AG04450 (cell line): ENCODE data around the gene MAP2K2. TPM values are rescaled to one million over a fixed set of nuclear protein-coding genes. Genes with fewer than 3 reads are reported as not detected.

Source experiments
- CTCF ChIA-PET: fragments of 300-600, 350-600 bp; formaldehyde crosslinking; extraction: SDS; loops from one replicate; lab custom pipeline; 2022; ENCODE audit warnings: antibody characterized with exemption, inconsistent platforms; lab: Charles Lee
- POLR2A ChIA-PET: fragments of 350-600 bp; formaldehyde crosslinking; extraction: SDS; loops from one replicate; lab custom pipeline; 2021; ENCODE audit warnings: antibody characterized with exemption, inconsistent platforms; lab: Yijun Ruan, JAX
- DNase-seq: peaks from one replicate; pipeline ENCODE4 v3.0.0-alpha.2; 2011; ENCODE audit warnings: low read depth, low spot score
- H3K27ac ChIP-seq: one replicate; pipeline ENCODE4 v1.5.1; 2012; ENCODE audit warnings: low read depth, low read length, control low read depth
- H3K27me3 ChIP-seq: one replicate; pipeline ENCODE4 v1.6.0; 2012; ENCODE audit warnings: low read length; ENCODE audit not compliant: control insufficient read depth, insufficient read depth
- H3K4me3 ChIP-seq: 2 replicates; pipeline ENCODE4 v1.5.1; 2011; ENCODE audit warnings: mild to moderate bottlenecking, low read depth, low read length, control low read depth
- H3K9me3 ChIP-seq: 2 replicates; pipeline ENCODE4 v1.5.1; 2012; ENCODE audit warnings: low read length; ENCODE audit not compliant: control insufficient read depth, insufficient read depth
- polyA minus RNA-seq: library from RNA; depleted of rRNA, polyadenylated mRNA; stranded (reverse); fragments of >200 nt; gene quantifications from 2 replicates; pipeline ENCODE4 v1.2.3, GENCODE V29; 2011; rRNA and poly(A)+ RNA removed
- polyA plus RNA-seq: library from polyadenylated mRNA; depleted of rRNA; stranded (reverse); fragments of >200 nt; gene quantifications from 2 replicates; pipeline ENCODE4 v1.2.3, GENCODE V29; 2011; rRNA removed
- TF ChIP-seq, protein P1 (sequence below): IDR thresholded peaks from 2 replicates; pipeline ENCODE4 v1.5.1; 2011; ENCODE audit warnings: low read depth, low read length, control low read depth, inconsistent platforms

The MAP2K2 gene
- 65.1 and 104 TPM in 2 replicates for polyA plus RNA-seq
- polyA minus RNA-seq, result 75.9 and 88.2 TPM in 2 replicates

DNA sequence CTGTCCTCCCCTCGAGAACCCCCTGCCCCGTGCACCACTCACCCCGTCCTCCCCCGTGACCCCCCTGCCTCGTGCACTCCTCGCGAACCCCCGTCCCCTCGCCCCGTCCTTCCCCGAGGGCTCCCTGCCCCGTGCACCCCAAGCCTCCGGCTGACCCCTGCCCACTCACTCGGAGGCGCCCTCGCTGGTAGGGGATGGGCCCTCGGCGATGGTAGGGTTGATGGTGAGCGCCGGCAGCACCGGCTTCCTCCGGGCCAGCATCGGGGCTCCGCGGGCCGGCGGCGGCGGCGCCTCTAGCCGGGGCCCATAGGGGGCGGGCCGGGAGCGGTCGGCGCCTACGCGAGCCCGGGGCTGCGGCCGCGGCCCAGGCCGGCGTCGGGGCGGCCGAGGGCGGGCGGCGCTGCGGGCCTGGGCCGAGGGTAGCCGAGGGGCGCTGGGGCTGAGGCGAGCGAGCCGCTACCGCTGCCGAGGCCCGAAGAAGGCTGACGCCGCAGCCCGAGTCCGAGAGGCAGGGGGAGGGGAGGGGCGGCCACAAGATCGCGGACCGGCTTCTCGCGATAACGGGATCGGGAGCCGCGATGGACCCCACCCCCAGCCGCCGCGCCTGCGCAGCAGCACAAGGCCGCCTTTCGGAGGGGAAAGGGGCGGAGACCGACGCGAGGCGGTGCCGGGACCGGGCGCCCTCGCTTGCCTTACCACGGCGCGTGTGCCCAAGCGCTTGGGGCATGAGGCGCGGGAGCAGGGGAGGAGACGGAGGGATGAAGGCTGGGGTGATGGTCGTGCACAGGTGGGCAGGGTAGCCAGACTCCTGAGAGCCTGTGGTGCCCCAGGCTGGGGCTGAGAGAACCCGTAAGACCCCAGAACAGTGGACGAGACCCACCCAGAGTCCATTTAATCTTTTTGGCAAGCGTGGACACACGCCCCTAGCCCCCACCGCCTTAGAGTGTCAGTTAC lies at the start of gene MAP2K2:
MAP2K2 (minus strand) TSS at position 508 of the 954 bp plus-strand sequence; CDS start at position 261, 247 bp downstream.
- no peaks in the 10 kb centered on the region for H3K27me3 ChIP-seq
- ChIA-PET POLR2A (no interaction called here), CTCF (interaction anchor here (2.3 kb wide), 1 partner anchor 16 kb away, joined by 9 read pairs; no protein-coding TSS in a partner anchor)
- TF ChIP-seq, protein P1, sequence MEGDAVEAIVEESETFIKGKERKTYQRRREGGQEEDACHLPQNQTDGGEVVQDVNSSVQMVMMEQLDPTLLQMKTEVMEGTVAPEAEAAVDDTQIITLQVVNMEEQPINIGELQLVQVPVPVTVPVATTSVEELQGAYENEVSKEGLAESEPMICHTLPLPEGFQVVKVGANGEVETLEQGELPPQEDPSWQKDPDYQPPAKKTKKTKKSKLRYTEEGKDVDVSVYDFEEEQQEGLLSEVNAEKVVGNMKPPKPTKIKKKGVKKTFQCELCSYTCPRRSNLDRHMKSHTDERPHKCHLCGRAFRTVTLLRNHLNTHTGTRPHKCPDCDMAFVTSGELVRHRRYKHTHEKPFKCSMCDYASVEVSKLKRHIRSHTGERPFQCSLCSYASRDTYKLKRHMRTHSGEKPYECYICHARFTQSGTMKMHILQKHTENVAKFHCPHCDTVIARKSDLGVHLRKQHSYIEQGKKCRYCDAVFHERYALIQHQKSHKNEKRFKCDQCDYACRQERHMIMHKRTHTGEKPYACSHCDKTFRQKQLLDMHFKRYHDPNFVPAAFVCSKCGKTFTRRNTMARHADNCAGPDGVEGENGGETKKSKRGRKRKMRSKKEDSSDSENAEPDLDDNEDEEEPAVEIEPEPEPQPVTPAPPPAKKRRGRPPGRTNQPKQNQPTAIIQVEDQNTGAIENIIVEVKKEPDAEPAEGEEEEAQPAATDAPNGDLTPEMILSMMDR, result no peak
- no peaks in the 10 kb centered on the region; the same call in 1 of the 2 replicates for H3K9me3 ChIP-seq
- DNase-seq, result peak; percentile 64
- H3K4me3 ChIP-seq, result peak within 1 kb of the TSS; percentile 86
- H3K27ac ChIP-seq, result no peak within 1 kb of the TSS

DNA sequence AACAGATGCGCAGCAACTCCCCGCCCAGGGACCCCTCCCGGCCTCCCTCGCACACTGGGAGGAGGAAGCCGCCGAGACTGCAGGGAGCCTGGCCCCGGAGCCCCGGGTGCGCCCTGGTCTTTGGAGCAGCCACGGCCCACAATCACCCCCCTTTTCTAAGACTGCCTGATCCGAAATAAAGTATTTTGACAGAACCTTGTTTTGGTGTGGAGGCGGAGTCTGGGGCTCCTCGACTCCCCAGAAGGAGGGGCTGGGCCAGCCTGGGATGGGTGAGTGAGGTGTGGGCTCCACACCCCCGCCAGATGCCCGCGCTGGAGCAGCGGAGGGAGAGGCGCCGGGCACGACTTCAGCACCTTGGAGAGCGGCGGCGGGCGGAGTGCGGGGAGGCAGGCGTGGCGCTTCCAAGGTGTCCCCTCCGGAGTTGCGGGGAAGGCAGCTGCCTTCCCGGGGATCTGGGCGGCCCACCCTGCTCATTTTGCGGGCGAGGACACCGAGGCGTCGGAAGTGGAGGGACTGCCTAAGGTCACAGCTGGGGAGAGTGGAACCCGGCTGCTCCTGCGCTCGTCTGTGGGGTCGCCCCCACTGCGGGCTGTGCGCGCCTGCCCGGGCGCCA lies 49.0 kb upstream of the MAP2K2 start:
- ChIA-PET CTCF (interaction anchor here (0.5 kb wide), 1 partner anchor 15 kb away, joined by 7 read pairs; no protein-coding TSS in a partner anchor), POLR2A (interaction anchor here (0.7 kb wide), 1 partner anchor 96 kb away, joined by 3 read pairs; no protein-coding TSS in a partner anchor)
- no peak overlapping the region for H3K4me3 ChIP-seq
- H3K27ac ChIP-seq, result no peak overlapping the region
- peaks cover 9% of the 10 kb centered on the region for H3K27me3 ChIP-seq
- DNase-seq, result no peak
- TF ChIP-seq, protein P1, result no peak
- no peaks in the 10 kb centered on the region for H3K9me3 ChIP-seq

- POLR2A ChIA-PET, result no interaction called here
- Histone ChIP-seq H3K27ac (no peak overlapping the region), H3K4me3 (no peak overlapping the region), H3K27me3 (peaks cover 9% of the 10 kb centered on the region), H3K9me3 (no peaks in the 10 kb centered on the region)
- no peak for DNase-seq
- CTCF ChIA-PET, result no interaction called here
- TF ChIP-seq, protein P1, result no peak
Measured at GRCh38 chr19:4171676-4172075, 47.8 kb upstream of the MAP2K2 start.

DNA sequence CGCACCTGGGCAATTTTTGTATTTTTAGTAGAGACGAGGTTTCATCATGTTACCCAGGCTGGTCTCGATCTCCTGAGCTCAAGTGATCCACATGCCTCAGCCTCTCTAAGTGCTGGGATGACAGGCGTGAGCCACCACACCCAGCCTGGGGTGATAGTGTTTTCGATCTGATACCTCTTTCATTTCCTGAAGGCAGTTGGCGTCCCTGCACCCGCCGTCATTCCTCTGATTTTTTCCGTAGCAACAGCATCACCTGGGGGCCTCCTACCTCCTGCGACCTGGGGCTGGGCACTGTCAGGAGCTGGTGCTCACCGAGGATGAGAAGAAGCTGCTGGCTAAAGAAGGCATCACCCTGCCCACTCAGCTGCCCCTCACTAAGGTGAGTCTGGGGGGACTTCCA lies 40.3 kb upstream of the MAP2K2 start:
- Histone ChIP-seq H3K27me3 (peaks cover 7% of the 10 kb centered on the region), H3K9me3 (no peaks in the 10 kb centered on the region), H3K4me3 (no peak overlapping the region), H3K27ac (no peak overlapping the region)
- no peak for DNase-seq
- TF ChIP-seq, protein P1, result no peak
- CTCF ChIA-PET, result no interaction called here
- POLR2A ChIA-PET, result interaction anchor here (0.7 kb wide), 1 partner anchor 38 kb away, joined by 6 read pairs; no protein-coding TSS in a partner anchor
